HG02981 (cell line): Measurements from ENCODE around the gene ANXA8.
"Not testable (repeated sequence)": the region's sequence is repeated elsewhere in the genome, so short reads cannot be mapped to it uniquely, and the experiment has no call there.

Source experiments
- ATAC-seq: cut with Tn5 transposase; IDR thresholded peaks from one replicate; pipeline ENCODE4 v1.9.1; 2021; ENCODE audit warnings: mild to moderate bottlenecking, moderate library complexity; ENCODE audit not compliant: unreplicated experiment

The ANXA8 gene

DNA sequence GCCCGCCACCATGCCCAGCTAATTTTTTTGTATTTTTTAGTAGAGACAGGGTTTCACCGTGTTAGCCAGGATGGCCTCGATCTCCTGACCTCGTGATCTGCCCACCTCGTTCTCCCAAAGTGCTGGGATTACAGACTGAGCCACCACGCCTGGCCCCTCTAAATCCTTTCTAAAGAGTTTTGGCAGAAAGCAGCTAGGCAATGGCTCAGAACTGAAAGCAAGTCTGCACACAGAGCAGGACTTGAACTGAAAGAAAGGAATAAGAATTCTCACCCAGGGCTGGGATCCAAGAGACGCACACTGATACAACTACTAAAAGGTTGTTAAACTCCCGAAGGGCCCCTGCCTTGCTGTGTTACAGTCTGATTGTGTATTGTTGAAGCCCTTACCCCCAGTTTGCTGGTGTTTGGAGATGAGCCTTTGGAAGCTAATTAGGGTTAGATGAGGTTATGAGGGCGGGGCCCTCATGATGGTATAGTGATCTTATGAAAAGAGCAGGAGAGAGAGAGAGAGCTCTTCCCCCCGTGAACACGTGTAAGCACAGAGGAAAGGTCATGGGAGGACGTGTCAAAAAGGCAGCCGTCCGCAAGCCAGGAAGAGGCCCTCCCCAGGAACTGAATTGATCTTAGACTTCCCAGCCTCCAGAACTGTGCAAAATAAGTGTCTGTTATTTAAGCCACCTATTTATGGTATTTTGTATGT lies 18.5 kb downstream of the ANXA8 start:
- not testable (repeated sequence) for ATAC-seq

DNA sequence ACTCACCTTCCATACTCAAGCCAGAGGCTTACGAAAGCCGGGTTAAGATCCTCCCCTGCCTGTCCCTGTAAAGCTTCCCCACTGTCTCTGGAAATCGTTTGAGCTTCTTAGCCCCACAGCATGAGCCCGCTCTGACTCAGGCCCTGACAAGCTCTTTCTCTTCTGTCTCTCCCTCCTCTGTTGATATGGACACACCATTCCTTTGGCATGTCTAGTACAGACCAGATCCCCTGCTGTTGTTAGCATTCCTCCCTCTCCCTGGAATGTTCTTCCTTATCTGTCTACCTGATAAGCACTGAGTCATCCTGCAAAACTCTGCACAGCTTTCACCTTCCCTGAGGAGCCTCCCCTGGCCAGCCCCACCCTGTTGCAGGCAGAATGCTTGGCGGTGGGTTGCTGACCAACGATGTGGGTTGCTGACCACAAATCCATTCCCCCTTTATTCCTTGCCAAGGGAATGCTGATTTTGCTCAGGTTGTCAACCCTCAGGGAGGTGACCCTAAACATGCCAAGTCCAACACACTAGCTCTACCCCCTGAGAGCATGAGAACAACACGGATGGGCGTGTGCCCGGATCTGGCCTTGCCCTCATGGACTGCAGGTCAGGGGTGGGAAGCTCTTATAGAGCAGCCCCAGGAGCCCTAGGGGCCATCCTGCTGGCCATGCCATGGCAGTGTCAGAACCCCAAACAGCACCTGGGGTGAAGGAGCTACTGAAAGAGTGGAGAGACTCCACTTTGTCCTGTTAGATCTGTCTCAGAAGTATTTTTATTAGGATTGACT lies 21.1 kb downstream of the ANXA8 start:
- not testable (repeated sequence) for ATAC-seq

DNA sequence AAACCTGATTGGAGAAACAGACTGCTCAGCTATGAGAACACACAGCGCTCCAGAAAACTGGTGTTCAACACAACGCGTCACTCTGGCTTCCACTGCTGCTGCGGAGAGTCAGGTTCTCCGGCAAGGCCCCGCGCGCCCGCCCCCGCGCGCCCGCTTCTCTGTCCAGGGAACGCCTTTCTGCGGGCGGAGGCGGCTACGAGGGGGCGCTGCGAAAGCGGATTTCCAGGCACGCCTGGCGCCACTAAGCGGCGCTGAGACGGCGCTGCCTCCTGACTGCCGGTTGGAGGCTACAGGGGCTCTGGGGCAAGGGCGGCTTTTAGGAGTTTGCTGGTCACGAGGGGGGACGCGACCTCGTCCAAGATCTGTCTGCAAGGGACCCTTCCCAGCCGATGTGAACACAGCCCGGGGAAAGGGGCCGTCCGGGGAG lies 22.6 kb downstream of the ANXA8 start:
- not testable (repeated sequence) for ATAC-seq

DNA sequence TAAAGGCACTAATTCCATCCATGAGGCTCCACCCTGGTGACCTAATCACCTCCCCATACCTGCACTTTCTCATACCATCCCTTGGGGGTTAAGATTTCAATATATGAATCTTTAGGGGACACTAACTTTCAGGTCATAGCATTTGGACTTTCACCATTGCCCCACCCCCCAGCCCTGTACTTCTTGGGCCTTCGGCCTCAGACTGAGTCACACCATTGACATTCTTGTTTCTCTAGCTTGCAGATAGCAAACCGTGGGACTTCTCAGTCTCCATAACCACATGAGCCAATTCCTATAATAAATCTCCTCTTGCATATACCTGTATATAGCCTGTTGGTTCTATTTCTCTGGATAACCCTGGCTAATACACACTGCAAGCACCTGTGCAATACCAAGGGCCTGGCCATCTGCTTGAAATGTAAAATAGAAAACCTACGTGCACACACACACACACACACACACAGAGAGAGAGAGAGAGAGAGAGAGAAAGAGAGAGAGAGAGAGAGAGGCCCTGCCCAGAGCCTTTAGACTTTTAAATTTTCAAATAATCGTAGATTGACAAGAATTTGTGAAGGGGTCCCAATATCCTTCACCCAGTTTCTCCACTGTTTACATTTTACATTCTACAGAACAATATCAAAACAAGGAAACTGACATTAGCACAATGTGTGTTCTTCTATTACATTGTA lies 25.3 kb downstream of the ANXA8 start:
- ATAC-seq = no peak

DNA sequence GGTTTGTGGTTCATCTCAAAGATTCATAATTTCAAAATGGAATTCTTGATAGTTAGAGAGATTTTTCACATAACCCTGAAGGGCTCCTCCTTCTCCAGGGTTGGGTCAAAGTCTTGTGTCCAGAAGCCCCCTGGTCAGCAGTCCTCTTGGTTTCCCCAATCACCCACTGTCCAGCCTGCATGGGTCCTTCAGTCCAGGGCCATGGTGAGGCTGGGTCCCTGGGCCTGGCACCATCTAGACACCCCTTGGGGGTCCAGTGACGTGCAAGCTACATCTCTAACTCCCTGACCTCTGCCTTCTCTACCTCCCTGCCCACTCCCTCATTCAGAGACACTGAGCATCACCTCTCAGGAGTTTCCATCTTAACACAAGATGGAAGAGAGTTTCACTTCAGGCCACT lies 26.1 kb downstream of the ANXA8 start:
- no peak for ATAC-seq

DNA sequence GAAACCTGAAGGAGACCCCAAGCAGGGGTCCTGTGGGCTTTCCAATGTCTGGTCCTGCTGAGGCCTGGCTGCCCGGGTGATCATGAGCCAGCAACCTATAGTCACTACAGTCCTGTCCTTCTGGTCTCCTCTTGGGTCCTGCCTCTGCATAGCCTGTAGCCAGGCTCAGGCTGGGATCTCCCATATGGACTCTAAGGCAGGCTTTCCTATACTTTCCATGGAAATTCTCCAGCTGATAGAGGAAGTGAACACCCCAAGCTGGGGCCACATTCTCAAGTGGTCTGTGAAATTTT lies 26.4 kb downstream of the ANXA8 start:
- no peak for ATAC-seq

DNA sequence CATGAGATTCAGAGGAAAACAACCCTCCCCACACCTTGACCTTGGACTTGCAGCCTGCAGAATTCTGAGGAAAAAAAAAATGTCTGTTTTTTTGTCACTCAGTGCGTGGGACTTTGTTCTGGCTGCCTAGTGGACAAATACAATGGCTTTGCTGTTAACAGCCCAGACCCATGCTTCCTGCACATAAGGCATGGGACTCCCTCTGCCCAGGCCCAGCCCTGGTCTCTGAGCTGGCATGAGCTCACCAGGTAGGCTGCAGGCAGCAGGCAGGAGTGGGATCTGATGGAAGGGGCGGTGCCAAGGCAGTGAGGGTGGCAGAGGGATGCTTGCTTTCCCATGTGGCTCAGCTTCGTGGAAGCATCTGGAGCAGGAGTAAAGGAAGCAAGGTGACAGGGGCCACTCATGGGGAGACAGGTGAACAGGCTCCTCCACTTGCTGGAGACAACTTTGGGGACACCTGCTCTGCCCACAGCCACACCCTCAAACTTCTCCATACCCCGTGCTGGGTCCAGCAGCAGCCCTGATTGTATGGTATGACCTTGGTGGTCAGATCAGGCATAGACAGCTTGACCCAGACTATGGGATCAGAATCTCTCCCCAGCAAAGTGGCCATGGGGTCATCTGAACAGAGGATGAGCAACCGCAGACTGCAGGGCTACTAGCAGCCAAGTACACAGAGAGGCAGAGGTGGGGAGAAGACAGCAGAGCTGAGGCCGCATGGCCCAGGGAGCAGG lies 27.0 kb downstream of the ANXA8 start:
- ATAC-seq = no peak

DNA sequence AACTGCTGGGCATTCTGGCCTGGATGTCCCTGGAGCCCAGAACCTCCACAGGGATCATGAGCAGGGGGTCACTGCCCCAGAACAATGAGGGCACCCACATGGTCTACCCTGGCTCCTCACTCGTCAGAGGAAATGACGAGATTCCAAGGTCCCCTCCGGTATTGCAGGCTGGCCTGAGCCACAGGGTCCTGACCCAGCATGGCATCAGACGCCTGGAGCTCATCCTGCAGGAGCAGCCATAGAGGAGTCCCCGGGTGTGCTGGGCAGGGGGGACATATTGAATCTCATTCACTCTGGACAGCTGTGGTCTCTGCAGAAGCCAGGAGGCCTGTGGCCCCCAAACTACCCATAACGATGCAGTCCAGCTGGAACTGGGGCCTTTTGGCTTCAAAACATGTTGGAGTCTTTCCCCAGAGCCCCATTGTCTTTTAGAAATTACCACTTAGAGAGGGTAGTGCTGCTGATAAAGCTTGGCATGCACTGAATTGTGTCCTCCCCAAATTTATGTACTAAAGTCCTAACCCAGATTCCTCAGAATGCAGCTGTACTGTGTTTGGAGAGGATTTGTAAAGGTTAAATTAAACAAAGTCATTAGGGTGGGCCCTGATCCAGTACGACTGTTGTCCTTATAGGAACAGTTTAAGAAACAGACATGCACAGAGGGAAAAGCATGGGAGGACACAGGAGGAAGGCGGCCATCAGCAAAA lies 27.7 kb downstream of the ANXA8 start:
- ATAC-seq = no peak

DNA sequence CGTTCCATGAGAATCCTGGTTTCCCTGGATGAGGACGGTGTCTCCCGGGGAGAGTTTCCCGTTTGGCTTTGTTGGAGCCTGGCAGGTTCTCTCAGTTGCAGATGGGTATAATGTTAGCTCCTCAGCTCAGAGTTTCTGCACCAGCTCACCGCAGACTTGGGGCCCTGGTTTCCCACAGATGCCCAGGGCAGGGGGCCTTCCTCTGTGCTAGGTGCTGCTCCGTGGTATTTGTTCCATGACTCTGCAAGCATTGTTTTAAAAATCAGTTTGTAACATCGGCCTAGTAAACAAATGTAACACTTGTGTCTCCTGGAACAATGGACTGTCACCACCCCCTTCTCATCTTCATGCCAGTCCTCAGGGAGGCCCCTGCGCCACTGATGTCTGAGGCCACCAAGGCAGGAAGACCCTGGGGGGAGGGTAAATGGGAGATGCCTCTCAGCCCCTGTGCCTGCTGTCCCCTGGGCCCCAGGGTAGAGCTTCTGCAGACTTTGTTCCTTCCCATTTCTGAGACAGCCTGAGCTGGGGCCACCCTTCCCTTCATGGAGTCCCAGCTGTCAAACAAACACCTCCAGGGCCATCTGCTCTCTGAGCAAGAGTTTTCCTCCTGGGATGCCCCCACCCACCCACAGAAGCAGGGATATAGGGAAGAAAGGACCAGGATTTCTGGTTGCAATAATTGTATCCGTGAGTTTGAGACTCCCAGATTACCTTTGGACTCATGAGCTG lies 28.4 kb downstream of the ANXA8 start:
- not testable (repeated sequence) for ATAC-seq

DNA sequence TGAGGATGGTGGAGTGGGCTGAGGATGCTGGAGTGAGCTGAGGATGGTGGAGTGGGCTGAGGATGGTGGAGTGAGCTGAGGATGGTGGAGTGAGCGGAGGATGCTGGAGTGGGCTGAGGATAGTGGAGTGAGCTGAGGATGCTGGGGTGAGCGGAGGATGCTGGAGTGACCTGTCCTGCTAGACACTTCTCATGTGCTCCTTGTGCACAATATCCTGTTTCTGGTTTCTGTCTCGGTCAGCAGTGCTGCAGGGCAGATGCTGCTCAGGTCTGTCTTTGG lies 29.2 kb downstream of the ANXA8 start:
- ATAC-seq = no peak

DNA sequence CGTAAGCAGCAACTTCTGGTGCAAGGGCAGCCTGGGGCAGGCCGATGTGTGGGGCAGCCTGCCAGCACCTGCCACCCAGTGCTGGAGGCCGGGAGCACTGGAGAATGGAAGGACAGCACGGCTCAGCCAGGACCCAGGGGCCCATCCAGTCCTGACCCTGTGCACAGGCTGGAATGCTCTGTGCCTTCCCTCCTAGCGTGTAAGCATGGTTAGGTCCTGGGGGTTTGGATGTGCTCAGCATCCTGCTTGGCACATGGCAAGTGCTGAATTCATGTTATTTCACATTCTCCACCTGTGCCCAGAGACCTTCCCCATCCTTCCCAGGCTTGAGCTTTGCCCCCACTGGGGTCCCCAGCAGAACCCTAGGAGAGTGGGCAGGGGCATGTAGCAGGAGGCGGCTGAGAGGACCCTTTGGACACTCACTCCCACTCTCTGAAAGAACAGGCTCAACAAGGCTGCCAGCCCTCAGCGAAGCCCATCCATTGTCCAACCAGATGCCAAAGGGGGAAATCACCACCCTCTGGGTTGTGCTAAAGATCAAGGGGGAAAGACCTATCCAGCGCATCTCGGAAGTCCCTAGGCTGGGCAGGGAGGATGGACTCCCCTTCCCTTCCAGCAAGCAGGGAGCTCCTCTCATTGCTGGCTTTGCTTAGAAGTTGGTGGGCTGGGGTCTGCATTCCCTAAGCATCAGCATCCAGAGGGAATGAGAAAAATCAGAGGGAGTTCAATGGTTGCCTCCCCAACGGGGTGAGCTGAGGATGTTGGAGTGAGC lies 29.7 kb downstream of the ANXA8 start:
- ATAC-seq = no peak

DNA sequence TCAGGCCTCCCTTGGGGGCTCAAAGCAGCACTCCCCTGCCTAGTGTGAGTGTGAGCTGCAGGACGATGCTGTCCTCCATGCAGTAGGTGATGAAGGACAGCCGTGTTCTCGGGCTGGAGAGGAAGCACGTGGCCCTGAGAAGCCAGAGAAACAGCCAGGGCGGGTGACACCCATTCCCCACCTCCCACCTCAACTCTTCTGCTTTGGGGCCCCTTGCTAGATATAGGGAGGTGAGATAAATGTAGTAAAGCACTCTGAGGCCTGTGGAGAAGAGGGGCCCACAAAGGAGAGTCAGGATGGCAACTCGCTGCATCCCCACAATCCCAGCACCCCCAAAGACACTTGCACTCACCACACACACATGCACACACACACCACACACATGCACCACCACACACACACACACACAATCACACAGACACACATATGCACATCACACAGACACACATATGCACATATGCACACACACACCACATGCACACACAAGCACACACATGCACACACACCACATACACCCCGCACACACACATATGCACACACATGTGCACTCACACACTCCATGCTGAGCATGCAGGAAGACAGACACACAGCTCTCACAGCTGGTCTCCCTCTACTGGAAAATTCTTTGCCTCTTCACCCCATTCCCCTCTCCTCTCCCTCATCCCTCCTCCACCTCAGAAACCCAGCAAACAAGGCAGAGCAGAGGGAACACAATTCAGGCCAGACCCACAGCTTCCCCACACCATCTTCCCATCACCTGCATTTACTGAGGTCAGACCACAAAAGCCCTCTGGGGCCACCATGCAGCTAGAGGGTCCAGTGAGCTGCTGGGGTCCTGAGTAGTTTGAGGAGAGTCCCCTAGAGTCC lies 30.5 kb downstream of the ANXA8 start:
- ATAC-seq = no peak

DNA sequence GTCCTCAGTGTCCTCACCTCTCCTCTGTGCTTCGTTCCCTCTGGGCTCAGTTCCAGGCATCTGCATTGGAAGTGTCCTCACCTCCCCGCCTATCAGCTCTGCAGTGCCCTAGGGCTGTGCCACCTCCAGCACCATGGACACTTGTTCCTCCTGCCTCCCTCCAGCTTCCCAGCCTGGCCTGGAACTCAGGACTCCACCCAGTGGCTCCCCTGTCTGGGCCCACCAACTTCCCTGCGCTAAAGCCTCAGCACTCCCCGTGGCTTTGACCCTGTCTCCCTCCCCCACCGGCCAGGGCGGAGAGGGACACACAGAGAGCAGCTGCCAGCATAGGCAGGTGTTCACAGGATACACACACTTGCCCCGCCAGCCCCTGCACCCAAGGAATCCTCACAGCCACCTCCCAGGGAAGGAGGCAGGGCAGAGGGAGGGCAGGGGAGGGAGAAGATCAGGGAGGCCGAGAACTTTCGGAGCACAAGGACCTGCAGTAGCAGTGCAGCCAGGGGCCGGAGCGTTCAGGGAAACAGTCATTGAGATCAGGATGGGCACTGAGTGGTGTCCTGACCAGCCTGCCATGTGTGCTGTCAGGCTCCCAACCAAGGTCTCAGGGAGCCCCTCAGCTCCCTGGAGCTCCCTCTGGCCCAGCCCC lies 31.3 kb downstream of the ANXA8 start:
- ATAC-seq = no peak

DNA sequence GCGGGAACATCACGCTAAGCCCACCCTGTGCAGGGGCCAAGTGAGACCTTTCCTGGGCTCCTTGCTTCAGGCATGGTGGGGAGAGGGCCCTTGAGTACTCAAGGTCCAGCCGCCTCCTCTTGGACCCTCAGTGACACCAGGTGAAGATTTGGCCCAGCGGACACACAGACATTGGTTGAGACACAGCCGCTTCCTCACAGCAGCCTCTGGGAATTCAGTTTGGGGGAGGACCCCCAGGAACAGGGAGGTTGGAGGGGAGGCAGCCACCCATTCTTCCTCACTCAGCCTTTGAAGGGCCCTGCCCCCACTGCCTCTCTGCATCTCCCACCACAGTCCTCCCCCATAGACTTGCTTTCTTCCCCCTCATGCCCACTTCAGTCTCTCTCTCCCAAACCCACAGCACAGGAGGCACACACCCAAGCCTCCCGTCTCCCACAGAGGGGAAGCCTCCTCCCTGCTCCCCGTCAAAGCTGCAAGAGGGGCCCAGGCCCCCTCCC lies 31.9 kb downstream of the ANXA8 start:
- no peak for ATAC-seq

DNA sequence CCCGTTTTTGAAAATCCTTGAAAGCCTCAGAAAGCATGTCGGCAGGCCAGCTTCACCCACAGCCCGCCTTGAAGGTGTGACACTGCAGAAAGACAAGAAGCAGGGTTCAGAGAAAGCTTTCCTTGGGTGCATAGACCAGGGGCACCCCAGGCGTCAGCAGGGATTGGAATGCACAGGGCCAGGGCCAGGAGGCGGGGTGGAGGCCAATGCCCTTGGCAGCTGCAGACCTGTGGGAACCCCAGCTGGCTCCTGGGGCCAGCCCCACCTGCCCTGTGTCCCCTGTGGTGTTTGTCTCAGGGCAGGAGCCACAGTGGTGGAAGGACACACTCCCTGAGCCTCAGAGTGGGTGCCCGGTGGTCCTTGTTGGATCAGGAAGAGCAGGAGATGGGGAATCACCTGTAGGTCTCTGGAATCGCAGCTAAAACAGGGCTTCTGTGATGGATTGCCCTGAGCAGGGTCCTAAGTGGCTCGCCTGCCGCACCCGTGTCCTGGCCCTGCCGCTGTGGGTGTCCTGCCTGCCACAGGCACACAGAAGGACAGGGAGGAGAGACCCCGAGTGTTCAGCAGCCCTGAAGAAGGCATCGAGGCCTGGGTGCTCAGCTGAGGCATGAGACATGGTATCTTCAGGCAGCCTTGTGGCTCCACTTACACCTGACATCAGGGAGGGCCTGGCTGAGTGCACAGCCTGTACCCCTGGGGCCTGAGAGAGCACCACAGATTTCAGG lies 32.5 kb downstream of the ANXA8 start:
- no peak for ATAC-seq

DNA sequence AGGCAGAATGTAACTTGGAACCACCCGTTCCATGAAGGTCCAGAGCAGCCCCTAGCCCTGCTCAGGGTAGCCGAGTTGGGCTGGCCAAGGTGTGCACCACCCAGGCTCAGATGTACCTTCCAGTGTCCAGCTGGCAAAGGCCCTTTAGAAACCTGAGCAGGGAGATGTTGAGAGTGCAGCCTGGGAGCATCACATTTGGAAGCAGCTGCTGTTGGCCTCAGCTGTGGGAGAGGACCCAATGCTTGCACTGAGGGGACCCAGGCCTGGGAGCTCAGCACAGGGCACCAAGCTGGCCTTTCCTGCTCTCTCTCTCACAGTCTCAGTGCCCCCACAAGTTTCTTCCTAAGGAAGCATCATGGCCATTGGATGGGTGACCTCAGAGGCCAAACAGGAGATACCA lies 33.5 kb downstream of the ANXA8 start:
- no peak for ATAC-seq

DNA sequence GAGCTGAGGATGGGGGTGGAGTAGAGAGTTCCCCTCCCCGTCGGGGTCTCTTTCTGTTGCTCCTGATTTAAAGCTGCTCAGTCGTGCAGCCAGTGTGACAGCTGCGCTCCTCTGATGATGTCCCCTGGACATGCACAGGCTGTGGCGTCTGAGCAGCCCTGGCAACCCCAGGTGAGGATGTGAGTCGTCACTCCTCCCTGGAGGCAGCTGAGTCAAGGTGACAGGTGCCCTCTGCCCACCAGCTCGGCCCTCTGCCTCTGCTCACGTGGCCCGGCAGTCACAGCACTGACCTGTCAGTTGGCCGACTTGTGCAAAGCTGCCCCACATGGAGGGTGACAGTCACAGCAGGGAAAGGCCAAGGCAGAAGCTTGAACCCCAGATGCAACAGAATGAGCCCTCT lies 33.9 kb downstream of the ANXA8 start:
- no peak for ATAC-seq
